HG03103 (cell line): ENCODE data around the gene FMO2.
A peak's percentile ranks its signal among the peaks of the same experiment; 100 is the strongest.
"Not testable (repeated sequence)": the region's sequence is repeated elsewhere in the genome, so short reads cannot be mapped to it uniquely, and the experiment has no call there.

Experiments used
- ATAC-seq: cut with Tn5 transposase; IDR thresholded peaks from one replicate; pipeline ENCODE4 v1.9.1; 2021; ENCODE audit warnings: low read depth; ENCODE audit not compliant: unreplicated experiment

The FMO2 gene

GRCh38 chr1:171217658-171218443 is 32.8 kb downstream of the FMO2 start:
- no peak for ATAC-seq

DNA sequence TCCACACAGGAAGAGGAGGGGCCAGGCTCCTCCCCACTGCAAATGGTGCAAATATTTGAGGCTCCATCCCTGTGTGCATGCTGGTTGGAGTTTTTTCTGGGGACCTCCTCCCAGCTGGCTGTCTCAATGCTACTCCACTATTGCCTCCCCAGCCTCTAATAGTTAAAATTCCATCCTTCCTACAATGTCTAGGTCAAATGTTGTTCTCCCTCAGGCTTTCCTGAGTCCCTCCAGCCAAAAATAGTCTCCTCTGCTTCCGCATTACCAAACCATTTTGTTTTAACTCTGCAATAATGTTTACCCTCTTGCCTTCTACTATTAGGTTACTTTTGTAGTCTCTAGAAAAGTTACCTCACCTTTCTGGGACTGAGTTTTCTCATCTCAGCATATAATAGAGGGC is 33.6 kb downstream of the FMO2 start:
- no peak for ATAC-seq

DNA sequence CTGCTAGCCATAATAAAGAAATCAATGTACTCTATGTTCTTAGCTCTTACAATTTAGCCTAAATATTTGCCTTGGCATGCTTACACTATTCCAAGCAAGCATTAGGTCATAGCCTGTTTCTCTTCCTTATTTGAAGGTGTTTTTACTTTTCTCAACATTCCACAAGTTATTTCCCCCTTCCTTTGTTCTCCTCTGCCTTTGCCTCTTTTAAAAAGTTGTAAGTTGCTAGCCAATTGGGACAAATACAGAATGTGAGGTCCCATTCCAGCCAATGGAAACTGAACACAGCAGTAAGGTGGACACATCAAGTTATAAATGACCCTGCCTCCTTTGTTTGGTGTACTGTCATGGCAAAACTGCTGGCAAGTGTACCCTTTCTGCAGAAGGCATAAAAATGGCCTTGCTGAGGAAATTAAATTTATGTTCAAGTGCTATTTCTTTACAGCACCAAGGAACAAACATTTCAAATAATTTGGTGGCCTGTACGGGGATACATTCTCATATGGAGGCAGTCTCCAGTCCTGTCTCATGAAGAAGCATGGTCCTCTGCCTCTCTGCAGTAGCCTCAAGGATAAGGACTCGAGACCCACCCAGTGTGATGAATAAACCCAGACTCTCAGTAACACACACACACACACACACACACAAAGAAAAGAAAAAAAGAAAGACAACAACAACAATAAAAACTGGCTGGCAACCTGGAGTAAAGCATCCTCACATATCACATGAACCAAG is 34.4 kb downstream of the FMO2 start:
- no peak for ATAC-seq

DNA sequence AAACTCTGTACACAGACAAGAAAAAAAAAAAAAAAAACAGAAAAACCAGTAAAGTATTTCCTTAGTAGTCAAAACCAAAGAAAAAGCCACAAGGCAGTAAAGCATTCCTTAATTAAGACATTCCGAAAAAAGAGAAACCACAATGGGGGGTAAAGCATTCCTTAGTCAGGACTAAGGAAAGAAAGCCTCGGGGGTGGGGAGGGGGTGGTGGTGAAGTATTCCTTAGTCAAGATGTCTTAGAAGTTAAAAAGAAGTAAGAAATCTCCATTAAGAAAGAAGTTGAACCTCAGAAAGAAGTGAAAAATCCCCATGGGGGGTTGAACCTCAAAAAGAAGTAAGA is 35.0 kb downstream of the FMO2 start:
- ATAC-seq = no peak

DNA sequence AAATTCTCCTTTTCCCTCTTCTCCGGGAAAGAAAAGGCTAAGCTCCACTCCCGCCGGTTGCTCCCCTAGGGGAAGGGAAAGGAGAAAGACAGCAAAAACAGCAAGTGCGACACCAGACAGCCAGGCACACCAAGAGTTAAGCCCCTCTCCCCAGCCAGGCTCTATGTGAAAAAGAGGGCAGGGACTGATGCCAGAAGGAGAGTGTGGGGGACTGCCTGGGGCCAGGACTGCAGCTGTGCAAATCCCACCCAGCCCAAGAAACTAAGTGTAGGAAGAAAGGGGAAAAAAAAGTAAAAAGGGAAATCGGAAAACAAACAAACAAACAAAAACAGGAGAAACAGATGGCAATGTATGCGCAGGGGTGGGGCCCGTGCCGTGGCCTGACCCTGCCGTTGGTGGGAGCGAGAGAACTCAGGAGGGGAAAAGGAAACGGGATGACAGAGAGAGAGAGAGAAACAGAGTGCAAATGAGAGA is 35.5 kb downstream of the FMO2 start:
- no peak for ATAC-seq

- ATAC-seq = no peak
Observed at GRCh38 chr1:171221665-171222591, 36.8 kb downstream of the FMO2 start.

GRCh38 chr1:171222936-171223335 is 37.8 kb downstream of the FMO2 start:
- ATAC-seq = no peak

- ATAC-seq = not testable (repeated sequence)
Observed at GRCh38 chr1:171224257-171224656, 39.2 kb downstream of the FMO2 start.

GRCh38 chr1:171226747-171227370 is 41.8 kb downstream of the FMO2 start:
- ATAC-seq = peak; percentile 94

DNA sequence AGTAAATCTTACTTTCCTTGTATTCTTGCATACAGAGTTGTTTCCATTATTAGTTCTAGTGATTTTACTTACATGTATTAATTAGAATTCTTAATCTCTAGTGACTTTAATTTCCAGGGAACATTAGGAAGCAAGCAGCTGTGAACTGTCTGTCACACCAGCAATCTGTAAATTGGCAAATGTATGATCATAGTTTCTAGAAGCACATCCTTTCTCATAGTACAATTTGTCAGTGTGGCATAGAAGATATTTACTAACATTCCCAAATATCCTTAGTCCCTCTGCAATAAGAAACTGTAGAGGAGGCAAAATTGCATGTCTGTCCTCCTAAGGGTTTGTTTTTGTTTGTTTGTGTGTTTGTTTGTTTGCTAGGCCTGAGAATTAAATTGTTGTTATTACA is 46.2 kb downstream of the FMO2 start:
- ATAC-seq = no peak

DNA sequence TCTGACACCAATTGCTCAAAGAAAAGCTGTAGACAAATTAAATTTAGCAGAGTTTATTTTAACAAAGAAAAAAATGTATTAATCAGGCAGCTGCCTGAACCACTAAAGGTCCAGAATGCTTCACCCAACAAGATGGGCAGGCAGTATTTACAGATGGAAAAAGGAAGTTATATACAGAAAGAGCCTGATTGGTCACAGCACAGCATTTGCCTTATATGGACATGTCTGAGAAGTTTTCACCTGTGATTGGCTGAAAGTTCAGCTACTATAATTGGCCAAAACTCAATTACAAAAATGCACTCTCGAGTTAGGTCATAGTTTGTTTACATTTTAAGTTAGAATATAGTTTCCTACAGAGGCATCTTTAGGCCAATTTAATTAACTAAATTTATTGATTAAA is 48.1 kb downstream of the FMO2 start:
- no peak for ATAC-seq

DNA sequence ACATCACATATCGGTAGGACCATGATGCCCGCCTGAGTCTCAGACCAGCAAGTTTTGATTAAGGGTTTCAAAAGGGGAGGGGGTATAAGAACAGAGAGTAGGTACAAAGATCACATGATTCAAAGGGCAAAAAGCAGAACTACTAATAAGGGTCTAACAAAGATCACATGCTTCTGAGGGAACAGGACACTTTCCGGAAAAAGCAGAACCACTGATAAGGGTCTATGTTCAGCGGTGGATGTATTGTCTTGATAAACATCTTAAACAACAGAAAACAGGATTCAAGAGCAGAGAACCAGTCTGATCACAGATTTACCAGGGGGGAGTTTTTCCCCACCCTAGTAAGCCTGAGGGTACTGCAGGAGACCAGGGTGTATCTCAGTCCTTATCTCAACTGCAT is 51.1 kb downstream of the FMO2 start:
- not testable (repeated sequence) for ATAC-seq

- no peak for ATAC-seq
Observed at GRCh38 chr1:171243878-171244277, 58.8 kb downstream of the FMO2 start.

GRCh38 chr1:171245458-171246064 is 60.5 kb downstream of the FMO2 start:
- ATAC-seq = peak; percentile 82

GRCh38 chr1:171247501-171247900 is 62.4 kb downstream of the FMO2 start:
- no peak for ATAC-seq

- no peak for ATAC-seq
Observed at GRCh38 chr1:171248302-171248701, 63.2 kb downstream of the FMO2 start, which contains the start of gene FMO1. Gene FMO1, plus strand, starts transcription at chr1:171248494. Its CDS starts 9,594 bp downstream, at chr1:171258088.

GRCh38 chr1:171248841-171249240 is 63.7 kb downstream of the FMO2 start:
- ATAC-seq = no peak

- no peak for ATAC-seq
Observed at GRCh38 chr1:171250263-171250662, 65.2 kb downstream of the FMO2 start.

DNA sequence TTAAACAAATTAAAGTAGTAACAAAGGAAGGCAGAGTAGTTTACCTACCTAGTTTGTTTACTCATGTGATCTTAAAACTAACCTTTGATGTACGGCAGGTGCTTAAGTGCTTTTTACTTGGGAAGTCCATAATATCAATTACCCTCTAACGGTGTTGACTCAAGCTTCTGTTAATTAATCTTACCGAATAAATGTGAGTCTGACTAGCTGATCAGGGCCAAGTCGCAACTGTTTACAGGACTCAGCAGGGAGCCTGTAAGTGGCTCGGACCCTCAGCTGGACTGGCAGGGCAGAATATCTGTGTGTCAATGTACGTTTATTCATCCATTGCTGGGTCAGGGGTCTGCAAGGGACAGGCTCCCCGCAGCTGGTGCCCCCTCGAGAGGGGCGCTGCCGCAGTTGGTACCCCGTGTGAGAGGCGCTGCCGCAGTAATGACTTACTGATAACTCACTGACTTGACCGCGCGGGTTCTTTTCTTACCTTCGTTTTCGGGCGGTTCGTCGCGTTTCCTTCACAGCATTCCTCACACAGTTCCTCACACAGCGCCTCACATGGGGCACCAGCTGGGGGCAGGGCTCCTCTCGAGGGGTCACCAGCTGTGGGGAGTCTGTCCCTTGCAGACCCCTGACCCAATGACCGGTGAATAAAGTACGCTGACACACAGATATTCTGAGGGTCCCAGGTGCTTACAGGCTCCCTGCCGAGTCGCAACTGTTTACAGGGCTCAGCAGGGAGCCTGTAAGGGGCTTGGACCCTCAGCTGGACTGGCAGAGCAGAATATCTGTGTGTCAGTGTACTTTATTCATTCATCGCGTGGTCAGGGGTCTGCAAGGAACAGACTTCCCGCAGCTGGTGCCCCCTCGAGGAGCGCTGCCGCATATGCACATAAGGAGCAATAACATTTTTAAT is 66.2 kb downstream of the FMO2 start:
- ATAC-seq = peak; percentile 40
